ENCODE results near the gene HOXC10. TPM values are rescaled to one million over a fixed set of nuclear protein-coding genes. Genes with fewer than 3 reads are reported as not detected.

Gene HOXC10
- total RNA-seq, 2 donors from 2014 or later = not detected

- H3K27ac Mint-ChIP-seq = peak overlapping the region; percentile 71
- peaks cover 47% of the 10 kb centered on the region for H3K4me1 Mint-ChIP-seq (ENCODE audit: low read depth)
- no peak for DNase-seq
- H3K9me3 Mint-ChIP-seq = no peaks in the 10 kb centered on the region
- H3K4me3 Mint-ChIP-seq = peak overlapping the region; percentile 52 to 76
- H3K27me3 Mint-ChIP-seq (ENCODE audit: low read depth) = peaks cover 92% of the 10 kb centered on the region
- H3K36me3 Mint-ChIP-seq (ENCODE audit: insufficient read depth in 2 of 2) = no peaks in the 10 kb centered on the region
- no peak for ATAC-seq (replicated peaks in 1 of 2)
These were observed 21.3 kb upstream of the HOXC10 start for GRCh38 chr12:53963434-53964314.

- Mint-ChIP-seq H3K27me3 (ENCODE audit: low read depth) (peaks cover 92% of the 10 kb centered on the region), H3K4me3 (peak overlapping the region; percentile 52 to 76), H3K4me1 (ENCODE audit: low read depth) (peaks cover 47% of the 10 kb centered on the region), H3K27ac (no peak overlapping the region), H3K36me3 (ENCODE audit: insufficient read depth in 2 of 2) (no peaks in the 10 kb centered on the region), H3K9me3 (no peaks in the 10 kb centered on the region)
- DNase-seq (no peak), ATAC-seq (replicated peaks in 1 of 2) (no peak)
These were observed 20.6 kb upstream of the HOXC10 start for GRCh38 chr12:53964315-53964713.

GRCh38 chr12:53965281-53966084, 19.5 kb upstream of the HOXC10 start:
- peak overlapping the region; percentile 11 to 41 for H3K4me3 Mint-ChIP-seq
- DNase-seq (no peak), ATAC-seq (replicated peaks in 1 of 2) (no peak)
- H3K36me3 Mint-ChIP-seq (ENCODE audit: insufficient read depth in 2 of 2) = no peaks in the 10 kb centered on the region
- H3K27me3 Mint-ChIP-seq (ENCODE audit: low read depth) = peaks cover 92% of the 10 kb centered on the region
- H3K9me3 Mint-ChIP-seq = no peaks in the 10 kb centered on the region
- no peak overlapping the region for H3K27ac Mint-ChIP-seq
- H3K4me1 Mint-ChIP-seq (ENCODE audit: low read depth) = peaks cover 36% of the 10 kb centered on the region

DNA sequence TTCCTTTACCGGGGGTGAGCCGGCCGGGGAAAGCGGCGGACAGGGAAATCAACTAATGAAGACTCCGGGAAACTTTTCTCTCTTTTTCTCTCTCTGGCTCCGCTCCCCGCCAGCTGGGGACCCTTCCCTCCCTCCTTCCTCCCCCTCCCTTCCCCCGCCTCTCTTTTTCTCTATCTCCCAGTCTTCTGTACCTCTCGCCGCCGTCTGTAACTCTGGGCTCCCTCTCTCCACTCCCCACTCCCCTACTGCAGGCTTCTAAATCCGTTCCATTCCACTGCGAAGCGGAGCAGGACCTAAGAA, 18.9 kb upstream of the HOXC10 start:
- Mint-ChIP-seq H3K4me3 (peak overlapping the region; percentile 63 to 68), H3K27me3 (ENCODE audit: low read depth) (peaks cover 93% of the 10 kb centered on the region), H3K4me1 (ENCODE audit: low read depth) (peaks cover 36% of the 10 kb centered on the region), H3K27ac (no peak overlapping the region), H3K9me3 (no peaks in the 10 kb centered on the region), H3K36me3 (ENCODE audit: insufficient read depth in 2 of 2) (no peaks in the 10 kb centered on the region)
- ATAC-seq (replicated peaks in 1 of 2) (no peak), DNase-seq (no peak)

GRCh38 chr12:53966385-53967133, 18.4 kb upstream of the HOXC10 start:
- peak overlapping the region; percentile 63 to 68 for H3K4me3 Mint-ChIP-seq
- H3K27me3 Mint-ChIP-seq (ENCODE audit: low read depth) = peaks cover 98% of the 10 kb centered on the region
- H3K9me3 Mint-ChIP-seq = no peaks in the 10 kb centered on the region
- ATAC-seq (replicated peaks in 1 of 2) (no peak), DNase-seq (no peak)
- H3K36me3 Mint-ChIP-seq (ENCODE audit: insufficient read depth in 2 of 2) = no peaks in the 10 kb centered on the region
- no peak overlapping the region for H3K27ac Mint-ChIP-seq
- H3K4me1 Mint-ChIP-seq (ENCODE audit: low read depth) = peaks cover 36% of the 10 kb centered on the region

DNA sequence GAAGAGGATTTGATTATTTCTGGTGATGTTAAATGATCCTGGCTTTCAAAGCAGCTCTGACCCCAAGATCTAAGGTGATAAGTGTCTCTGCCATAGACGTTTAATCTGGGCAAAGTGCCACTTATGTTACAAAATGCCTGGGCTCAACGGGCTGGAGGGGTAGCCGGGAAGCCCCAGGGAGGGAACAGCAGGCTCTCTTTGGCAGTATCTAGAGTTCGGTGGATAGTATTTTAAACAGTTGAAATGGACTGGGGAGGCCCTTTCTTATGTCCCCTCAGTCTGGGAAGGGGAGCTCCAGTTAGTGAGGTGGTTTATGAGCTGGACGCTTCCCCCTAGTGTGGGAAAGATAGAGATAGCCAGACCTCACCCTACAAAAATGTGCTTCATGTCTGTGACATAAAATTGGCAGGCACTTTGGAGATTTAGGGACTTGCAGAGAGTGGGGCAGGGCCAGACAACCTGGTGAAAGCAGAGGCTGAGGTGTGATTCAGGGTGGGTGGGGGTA, 17.5 kb upstream of the HOXC10 start:
- DNase-seq = no peak
- ATAC-seq (replicated peaks in 1 of 2) = no peak
- Mint-ChIP-seq H3K4me1 (ENCODE audit: low read depth) (peaks cover 36% of the 10 kb centered on the region), H3K9me3 (no peaks in the 10 kb centered on the region), H3K27ac (no peak overlapping the region), H3K4me3 (no peak overlapping the region), H3K36me3 (ENCODE audit: insufficient read depth in 2 of 2) (no peaks in the 10 kb centered on the region), H3K27me3 (ENCODE audit: low read depth) (peaks cover 100% of the 10 kb centered on the region)

GRCh38 chr12:53968214-53969127, 16.5 kb upstream of the HOXC10 start:
- Mint-ChIP-seq H3K27ac (no peak overlapping the region), H3K4me1 (ENCODE audit: low read depth) (peaks cover 37% of the 10 kb centered on the region), H3K4me3 (no peak overlapping the region), H3K36me3 (ENCODE audit: insufficient read depth in 2 of 2) (peaks cover 3% of the 10 kb centered on the region in 2 donors), H3K27me3 (ENCODE audit: low read depth) (peaks cover 100% of the 10 kb centered on the region), H3K9me3 (no peaks in the 10 kb centered on the region)
- no peak for DNase-seq
- no peak for ATAC-seq (replicated peaks in 1 of 2)

- no peak overlapping the region for H3K4me3 Mint-ChIP-seq
- H3K9me3 Mint-ChIP-seq = no peaks in the 10 kb centered on the region
- peaks cover 89% of the 10 kb centered on the region for H3K27me3 Mint-ChIP-seq (ENCODE audit: low read depth)
- peaks cover 25% of the 10 kb centered on the region for H3K4me1 Mint-ChIP-seq (ENCODE audit: low read depth)
- H3K27ac Mint-ChIP-seq = no peak overlapping the region
- no peak for ATAC-seq (replicated peaks in 1 of 2)
- DNase-seq = no peak
- H3K36me3 Mint-ChIP-seq (ENCODE audit: insufficient read depth in 2 of 2) = peaks cover 3% of the 10 kb centered on the region in 2 donors
These were observed 15.2 kb upstream of the HOXC10 start for GRCh38 chr12:53969588-53970259.

- Mint-ChIP-seq H3K4me1 (ENCODE audit: low read depth) (peaks cover 24% of the 10 kb centered on the region), H3K4me3 (no peak overlapping the region), H3K36me3 (ENCODE audit: insufficient read depth in 2 of 2) (peaks cover 3% of the 10 kb centered on the region in 2 donors), H3K27ac (no peak overlapping the region), H3K9me3 (no peaks in the 10 kb centered on the region), H3K27me3 (ENCODE audit: low read depth) (peaks cover 85% of the 10 kb centered on the region)
- DNase-seq = no peak
- no peak for ATAC-seq (replicated peaks in 1 of 2)
These were observed 14.5 kb upstream of the HOXC10 start for GRCh38 chr12:53970451-53970850.

DNA sequence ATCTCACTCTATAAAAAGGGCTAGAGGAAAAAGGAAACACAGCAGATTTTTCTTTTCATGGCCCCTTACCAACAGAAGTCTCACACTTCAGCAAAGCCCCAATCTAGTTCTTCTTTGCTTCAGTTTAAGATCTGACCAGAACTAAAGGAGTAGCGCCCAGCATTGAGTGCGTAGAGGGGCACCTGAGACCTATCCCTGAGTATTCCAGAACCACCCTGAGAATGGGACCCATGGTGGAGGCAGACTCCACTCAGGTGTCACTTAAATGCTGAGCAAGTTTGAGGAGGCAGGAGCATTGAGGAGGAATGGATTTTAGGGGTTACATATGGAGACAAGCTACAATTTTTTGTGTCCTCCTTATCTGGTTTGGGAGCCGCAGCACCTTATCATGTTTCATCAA, 13.8 kb upstream of the HOXC10 start:
- H3K9me3 Mint-ChIP-seq = no peaks in the 10 kb centered on the region
- no peak overlapping the region for H3K27ac Mint-ChIP-seq
- peaks cover 85% of the 10 kb centered on the region for H3K27me3 Mint-ChIP-seq (ENCODE audit: low read depth)
- no peak overlapping the region for H3K4me3 Mint-ChIP-seq
- ATAC-seq (replicated peaks in 1 of 2) (no peak), DNase-seq (no peak)
- H3K4me1 Mint-ChIP-seq (ENCODE audit: low read depth) = peaks cover 25% of the 10 kb centered on the region
- peaks cover 3% of the 10 kb centered on the region in 2 donors for H3K36me3 Mint-ChIP-seq (ENCODE audit: insufficient read depth in 2 of 2)

DNA sequence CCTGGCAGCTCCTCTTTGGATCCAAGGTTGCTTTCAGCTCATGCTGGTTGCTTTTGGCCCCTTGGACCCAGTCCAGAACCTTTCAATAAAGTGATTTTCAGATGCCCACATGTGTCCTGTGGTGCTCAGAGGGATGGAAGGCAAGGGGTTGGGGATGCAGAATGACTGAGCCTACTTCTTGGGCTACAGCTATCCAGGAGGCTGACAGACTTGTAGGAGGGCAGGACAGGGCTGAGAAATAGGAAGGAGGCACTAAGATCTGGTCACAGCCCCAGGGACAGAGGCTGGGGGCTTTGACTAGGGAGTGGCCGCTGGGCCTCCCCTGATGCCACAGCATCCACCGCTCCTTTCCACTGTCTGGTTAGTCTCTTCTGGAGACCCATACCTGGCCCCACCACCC, 13.3 kb upstream of the HOXC10 start:
- no peak overlapping the region for H3K27ac Mint-ChIP-seq
- peaks cover 85% of the 10 kb centered on the region for H3K27me3 Mint-ChIP-seq (ENCODE audit: low read depth)
- peaks cover 3% of the 10 kb centered on the region in 2 donors for H3K36me3 Mint-ChIP-seq (ENCODE audit: insufficient read depth in 2 of 2)
- no peaks in the 10 kb centered on the region for H3K9me3 Mint-ChIP-seq
- ATAC-seq (replicated peaks in 1 of 2) (no peak), DNase-seq (no peak)
- H3K4me3 Mint-ChIP-seq = no peak overlapping the region
- H3K4me1 Mint-ChIP-seq (ENCODE audit: low read depth) = peaks cover 20% of the 10 kb centered on the region

Measured in activated T-cell treated with anti-CD3 and anti-CD28 coated beads, Interleukin-2, amount 50 U/mL, for 72 hours (primary cell).